GM20431 (cell line): ENCODE results near the gene SEC22A.

Source experiments
- in situ Hi-C: fragments of 300-500 bp; cut with MseI, MboI; formaldehyde crosslinking; loops from one replicate; pipeline ENCODE4 v1.15.0; 2020; ENCODE audit warnings: low sequenced_read_pairs; ENCODE audit not compliant: unreplicated experiment

SEC22A gene

GRCh38 chr3:123201557-123202427 is at the start of gene SEC22A:
TSS of gene SEC22A (plus strand) at chr3:123201943. CDS start at chr3:123209218, 7,275 bp downstream.
- in situ Hi-C loops, result no loop called here

GRCh38 chr3:123152687-123153086 is 49.1 kb upstream of the SEC22A start:
- in situ Hi-C loops, result no loop called here

GRCh38 chr3:123153125-123154019 is 48.4 kb upstream of the SEC22A start:
- in situ Hi-C loops, result no loop called here

GRCh38 chr3:123154020-123154985 is 47.4 kb upstream of the SEC22A start:
- in situ Hi-C loops, result no loop called here

- in situ Hi-C loops, result no loop called here
Measured at GRCh38 chr3:123155471-123156011, 46.2 kb upstream of the SEC22A start.

- in situ Hi-C loops, result no loop called here
Measured at GRCh38 chr3:123156276-123156995, 45.3 kb upstream of the SEC22A start.

- in situ Hi-C loops, result no loop called here
Measured at GRCh38 chr3:123157209-123157597, 44.5 kb upstream of the SEC22A start.

- in situ Hi-C loops, result no loop called here
Measured at GRCh38 chr3:123157598-123158287, 44.0 kb upstream of the SEC22A start.

- in situ Hi-C loops, result no loop called here
Measured at GRCh38 chr3:123158330-123158729, 43.4 kb upstream of the SEC22A start.

- in situ Hi-C loops, result no loop called here
Measured at GRCh38 chr3:123158899-123159390, 42.8 kb upstream of the SEC22A start.

- in situ Hi-C loops, result no loop called here
Measured at GRCh38 chr3:123159926-123160635, 41.7 kb upstream of the SEC22A start.

GRCh38 chr3:123161167-123161566 is 40.6 kb upstream of the SEC22A start:
- in situ Hi-C loops, result no loop called here

GRCh38 chr3:123163141-123163540 is 38.6 kb upstream of the SEC22A start:
- in situ Hi-C loops, result no loop called here

- in situ Hi-C loops, result no loop called here
Measured at GRCh38 chr3:123165163-123165562, 36.6 kb upstream of the SEC22A start.

- in situ Hi-C loops, result no loop called here
Measured at GRCh38 chr3:123167686-123168085, 34.1 kb upstream of the SEC22A start.

- in situ Hi-C loops, result no loop called here
Measured at GRCh38 chr3:123168122-123168521, 33.6 kb upstream of the SEC22A start.

GRCh38 chr3:123168605-123169004 is 33.1 kb upstream of the SEC22A start:
- in situ Hi-C loops, result no loop called here

GRCh38 chr3:123169492-123169929 is 32.2 kb upstream of the SEC22A start:
- in situ Hi-C loops, result no loop called here
